Stimulated activated CD4-positive, alpha-beta T cell treated with anti-CD3 and anti-CD28 coated beads, Interleukin-2, amount 100 ng/mL, for 24 hours (primary cell): Measurements from ENCODE around the gene MYL6.
A peak's percentile ranks its signal among the peaks of the same experiment; 100 is the strongest.
"Not testable (repeated sequence)": the region's sequence is repeated elsewhere in the genome, so short reads cannot be mapped to it uniquely, and the experiment has no call there.

Source experiments
- DNase-seq, 2 donors: peaks; one replicate each; pipeline ENCODE4 v3.0.0-alpha.2; 2020

Gene MYL6

DNA sequence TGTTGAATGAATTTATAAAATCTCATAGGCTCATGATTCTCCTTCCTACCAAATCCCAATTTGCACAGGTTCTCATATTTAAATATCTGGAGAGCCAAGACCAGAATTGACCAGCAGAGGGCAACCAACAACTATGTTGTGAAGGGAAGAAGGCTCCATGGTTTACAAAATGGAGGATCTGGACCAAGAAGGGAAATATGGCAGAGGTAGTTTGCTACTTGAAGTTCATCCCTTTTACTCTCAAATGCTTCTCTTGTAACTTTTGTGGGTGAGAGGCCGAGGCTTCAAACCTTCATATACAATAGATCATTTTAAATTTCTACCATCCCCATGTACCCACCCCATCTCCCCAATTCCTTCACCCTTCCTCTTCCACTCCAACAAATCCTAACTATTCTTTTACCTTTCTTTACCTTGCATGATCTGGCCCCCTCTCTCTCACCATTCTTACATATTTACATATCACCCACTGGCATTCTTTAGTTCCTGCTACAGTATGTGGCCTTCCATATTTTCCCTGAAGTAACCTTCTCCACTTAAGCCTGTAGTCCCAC, 34.9 kb downstream of the MYL6 start:
- peak; percentile 75 to 81 for DNase-seq

DNA sequence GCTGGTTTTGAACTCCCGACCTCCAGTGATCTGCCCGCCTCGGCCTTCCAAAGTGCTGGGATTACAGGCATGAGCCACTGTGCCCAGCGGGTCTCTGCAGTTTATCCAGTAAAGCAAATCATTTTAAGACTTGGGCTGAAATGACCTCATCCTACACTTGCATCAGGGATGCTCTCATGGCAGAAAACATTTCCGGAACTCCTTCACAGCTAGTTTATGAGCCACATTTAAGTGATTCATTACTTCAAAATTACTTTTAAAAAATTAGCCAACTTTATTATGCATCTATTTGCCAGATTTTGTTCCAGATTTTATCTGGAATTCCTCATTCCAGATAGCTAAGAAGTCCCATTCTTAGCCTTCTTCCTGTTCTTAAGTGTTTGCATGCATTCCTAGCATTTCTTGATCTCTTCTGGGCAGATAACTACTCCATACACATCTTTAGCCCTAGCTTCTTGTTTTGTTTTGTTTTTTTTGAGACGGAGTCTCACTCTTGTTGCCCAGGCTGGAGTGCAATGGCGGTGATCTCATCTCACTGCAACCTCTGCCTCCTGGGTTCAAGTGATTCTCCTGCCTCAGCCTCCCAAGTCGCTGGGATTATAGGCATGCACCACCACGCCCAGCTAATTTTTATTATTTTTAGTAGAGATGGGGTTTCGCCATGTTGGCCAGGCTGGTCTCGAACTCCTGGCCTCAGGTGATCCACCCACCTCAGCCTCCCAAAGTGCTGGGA, 38.8 kb downstream of the MYL6 start:
- not testable (repeated sequence) for DNase-seq

DNA sequence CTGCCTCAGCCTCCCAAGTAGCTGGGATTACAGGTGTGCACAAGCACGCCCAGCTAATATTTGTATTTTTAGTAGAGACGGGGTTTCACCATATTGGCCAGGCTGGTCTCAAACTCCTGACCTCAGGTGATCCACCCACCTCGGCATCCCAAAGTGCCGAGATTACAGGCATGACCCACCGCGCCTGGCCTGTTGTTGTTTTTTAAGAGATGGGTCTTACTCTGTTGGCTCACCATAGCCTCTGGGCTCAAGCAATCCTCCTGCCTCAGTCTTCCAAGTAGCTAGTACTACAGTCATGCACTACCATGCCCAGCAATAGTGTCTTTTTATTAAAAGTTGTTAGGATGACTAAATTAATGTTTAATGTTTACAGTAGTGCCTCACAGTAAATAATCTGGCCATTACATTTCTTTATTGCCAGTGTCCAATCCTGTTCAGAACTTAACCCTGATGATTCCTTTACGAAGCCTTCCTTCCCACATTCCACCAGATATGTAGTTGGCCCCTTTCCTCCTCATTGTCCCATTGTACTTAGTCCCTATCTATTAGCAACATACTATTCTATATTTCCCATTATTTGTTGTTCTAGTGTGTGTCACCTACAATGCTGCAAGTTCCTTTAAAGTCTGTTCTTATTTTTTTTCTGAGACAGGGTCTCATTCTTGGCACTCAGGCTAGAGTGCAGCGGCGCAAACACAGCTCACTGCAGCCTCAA, 39.9 kb downstream of the MYL6 start:
- DNase-seq, result no peak

DNA sequence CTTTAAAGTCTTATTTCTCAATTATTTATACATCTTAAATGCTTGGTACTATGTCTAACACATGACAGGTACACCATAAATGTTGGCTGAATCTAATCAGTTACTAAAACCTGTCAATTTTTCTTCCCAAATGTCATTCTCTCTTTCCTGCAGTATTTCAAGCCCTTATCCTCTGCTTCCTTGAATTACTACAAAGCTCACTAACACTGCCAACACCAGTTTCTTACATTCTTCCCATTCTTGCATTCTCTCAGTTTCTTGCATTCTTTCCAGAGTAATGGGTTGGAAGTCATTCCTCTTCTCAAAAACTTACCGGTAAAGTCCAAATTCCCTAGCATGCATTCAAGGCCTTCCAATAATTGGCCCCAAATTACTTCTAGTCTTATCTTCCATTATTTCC, 40.7 kb downstream of the MYL6 start:
- no peak for DNase-seq

DNA sequence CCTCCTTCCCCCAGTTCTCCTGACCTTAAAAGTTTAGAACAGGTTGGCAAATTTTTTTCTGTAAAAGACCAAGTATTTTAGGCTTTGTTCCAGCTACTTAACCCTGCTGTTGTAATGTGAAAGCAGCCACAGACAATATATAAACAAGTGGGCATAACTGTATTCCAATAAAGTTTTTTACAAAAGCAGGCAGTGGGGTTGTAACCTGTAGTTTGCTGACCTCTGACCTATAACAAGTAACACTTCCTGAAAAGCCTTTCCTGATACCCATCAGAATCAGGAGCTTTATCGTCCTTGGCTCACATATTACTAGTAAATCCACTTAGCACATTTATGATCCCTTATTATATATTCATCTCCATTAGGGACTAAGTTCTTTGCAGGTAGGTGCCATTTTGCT, 44.2 kb downstream of the MYL6 start:
- no peak for DNase-seq

DNA sequence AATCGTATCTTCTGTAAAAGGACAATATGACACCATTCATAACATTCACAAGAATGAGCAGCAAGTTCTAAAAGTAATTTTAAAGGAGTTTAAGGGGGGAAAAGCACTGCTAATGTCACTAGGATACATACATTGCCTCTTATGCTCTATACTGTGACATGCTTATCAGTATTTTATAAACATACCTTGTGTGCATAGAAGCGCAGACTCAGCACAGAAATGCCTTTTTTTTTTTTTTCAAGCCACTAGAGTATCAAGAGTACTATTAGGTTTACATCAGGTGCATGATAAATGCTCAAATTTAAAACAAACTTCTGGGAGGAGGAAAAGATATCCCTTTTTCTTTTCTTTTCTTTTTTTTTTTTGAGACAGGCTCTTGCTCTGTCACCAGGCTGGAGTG, 44.7 kb downstream of the MYL6 start:
- no peak for DNase-seq

DNA sequence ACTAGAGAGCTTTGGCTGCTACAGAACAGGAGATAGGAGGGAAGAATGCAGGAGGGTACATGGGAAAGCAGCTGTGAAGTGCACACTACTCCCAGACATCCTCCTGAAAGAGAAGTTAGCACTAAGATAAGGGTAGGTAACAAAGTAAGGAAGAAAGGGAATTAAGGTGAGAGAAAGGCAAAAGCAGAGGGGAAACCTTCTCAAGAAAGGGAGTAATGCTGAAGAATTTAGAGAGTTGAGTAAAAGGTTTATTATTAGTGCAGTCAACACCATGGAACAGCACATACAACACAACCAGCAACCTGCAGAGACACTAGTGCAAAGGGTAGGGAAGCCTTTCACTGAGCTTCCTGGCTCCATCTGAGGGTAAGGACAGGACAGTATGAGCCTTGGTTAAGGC, 46.1 kb downstream of the MYL6 start:
- no peak for DNase-seq

DNA sequence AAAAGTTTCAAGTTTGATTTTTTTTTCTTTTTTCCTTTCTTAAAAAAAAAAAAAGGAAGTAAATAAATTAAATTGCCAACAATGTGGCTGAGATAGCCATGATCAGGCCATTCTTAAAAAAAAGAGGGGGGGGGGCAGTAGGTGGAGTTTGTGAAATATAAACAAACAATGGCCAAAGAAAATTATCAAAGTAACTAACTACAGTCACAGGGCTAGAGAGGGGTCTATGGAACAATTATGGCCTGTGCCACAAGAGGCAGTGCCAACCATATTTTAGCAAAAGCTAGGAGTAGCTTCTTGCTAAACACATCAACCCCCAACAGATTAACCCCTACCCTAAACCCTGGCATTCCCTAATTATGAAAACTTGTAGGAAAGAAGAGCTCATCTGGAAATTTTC, 47.3 kb downstream of the MYL6 start:
- DNase-seq, result no peak

DNA sequence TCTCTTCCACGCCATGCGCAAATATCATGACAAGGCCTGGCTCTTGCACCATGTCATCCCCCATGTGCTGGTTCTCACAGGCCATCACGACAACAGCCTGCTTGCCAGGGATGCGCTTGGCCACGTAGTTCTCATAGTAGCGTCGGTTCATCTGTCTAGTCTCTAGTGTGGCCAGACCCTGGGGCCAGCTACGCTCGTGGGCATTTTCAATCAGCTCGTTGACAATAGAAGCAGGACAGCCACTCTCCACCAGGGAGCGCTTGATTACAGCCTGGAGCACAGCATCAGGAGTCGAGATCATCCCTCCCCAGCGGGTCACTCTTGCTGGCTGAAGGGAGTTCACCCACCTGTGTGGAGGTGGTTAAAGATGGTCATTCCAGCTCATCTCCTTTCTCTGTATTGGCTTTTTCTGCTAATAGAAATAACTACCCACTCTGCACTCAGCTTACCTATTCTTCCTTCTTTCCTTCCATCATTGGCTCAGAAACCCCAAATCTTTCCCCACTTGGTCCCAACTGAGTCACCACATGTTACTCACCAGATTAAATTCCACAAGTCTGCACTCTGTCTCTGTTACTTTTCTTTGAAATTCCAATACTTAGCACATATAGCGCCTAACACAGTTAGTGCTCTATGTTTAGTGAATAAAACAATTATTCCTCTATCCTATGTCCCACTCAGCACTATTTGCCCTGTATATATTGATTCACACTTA, 48.5 kb downstream of the MYL6 start:
- DNase-seq, result peak in 1 of 2 donors; percentile 49

DNA sequence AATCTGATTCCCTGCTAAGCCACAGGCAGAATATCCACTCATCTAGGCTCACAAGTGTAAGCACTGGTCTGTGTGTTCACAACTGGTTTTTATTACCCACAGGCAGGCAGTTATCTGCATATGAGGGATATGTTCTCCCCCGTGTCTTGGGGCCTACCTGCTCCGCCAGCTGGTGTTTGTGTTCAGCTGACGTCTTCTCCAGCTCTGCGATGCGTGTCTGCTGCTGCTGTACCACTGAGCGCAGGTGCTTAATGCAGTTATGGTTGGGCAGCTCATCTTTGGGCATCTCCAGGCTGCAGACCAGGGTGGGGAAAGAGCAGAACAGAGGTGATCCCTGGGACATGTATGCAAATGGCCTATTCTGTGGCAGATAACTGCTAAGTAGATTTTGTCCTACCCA, 49.8 kb downstream of the MYL6 start:
- no peak for DNase-seq
